ENCODE results near the gene CFI.

DNA sequence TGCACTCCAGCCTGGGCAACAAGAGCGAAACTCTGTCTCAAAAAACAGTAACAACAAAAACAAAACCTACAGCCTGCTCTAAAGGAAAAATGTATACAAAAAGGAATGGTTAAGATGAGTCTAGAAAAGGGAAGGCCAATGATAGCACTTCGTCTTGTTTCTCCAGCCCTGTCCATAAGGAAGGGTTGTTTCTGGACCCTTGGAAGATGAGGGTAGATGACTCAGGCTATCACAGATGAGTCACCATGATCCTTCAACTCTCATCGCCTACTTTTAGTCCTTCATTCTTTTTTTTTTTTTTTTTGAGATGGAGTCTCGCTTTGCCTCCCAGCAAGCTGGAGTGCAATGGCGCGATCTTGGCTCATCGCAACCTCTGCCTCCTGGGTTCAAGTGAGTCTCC, 80.8 kb downstream of the CFI start:
- TF ChIP-seq, protein P1, sequence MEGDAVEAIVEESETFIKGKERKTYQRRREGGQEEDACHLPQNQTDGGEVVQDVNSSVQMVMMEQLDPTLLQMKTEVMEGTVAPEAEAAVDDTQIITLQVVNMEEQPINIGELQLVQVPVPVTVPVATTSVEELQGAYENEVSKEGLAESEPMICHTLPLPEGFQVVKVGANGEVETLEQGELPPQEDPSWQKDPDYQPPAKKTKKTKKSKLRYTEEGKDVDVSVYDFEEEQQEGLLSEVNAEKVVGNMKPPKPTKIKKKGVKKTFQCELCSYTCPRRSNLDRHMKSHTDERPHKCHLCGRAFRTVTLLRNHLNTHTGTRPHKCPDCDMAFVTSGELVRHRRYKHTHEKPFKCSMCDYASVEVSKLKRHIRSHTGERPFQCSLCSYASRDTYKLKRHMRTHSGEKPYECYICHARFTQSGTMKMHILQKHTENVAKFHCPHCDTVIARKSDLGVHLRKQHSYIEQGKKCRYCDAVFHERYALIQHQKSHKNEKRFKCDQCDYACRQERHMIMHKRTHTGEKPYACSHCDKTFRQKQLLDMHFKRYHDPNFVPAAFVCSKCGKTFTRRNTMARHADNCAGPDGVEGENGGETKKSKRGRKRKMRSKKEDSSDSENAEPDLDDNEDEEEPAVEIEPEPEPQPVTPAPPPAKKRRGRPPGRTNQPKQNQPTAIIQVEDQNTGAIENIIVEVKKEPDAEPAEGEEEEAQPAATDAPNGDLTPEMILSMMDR (IDR thresholded peaks at IDR 0.05) = no peak
- TF ChIP-seq POLR2A (IDR thresholded peaks at IDR 0.05) = no peak
